ENCODE measurements around the gene PARD3. TPM values are rescaled to one million over a fixed set of nuclear protein-coding genes. Genes with fewer than 3 reads are reported as not detected.

The PARD3 gene
- total RNA-seq, 2 donors from 2014 or later = 32.0 to 61.9 TPM

DNA sequence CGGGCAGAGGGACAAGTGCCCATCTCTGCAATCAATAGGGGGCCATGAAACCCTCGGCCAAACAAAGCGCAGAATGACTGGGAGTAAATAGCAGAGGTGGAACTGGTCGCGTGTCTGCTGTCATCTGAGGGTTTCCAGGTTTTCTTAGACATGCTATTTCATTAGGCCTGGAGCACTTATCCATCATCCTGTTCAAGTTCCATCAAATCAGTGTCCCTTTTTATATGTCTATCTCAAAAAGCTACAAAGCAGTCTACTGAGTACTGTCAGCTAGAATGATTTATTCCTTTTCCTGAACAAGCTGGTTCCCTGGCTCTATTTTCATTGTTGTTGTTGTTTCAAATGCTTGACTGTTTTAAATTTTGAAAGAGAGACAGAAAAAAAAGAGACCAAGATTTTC lies 590.5 kb downstream of the PARD3 start:
- WGBS = 72% methylated on average over 5 of the region's 5 CpGs
- no peaks in the 10 kb centered on the region for H3K9me3 ChIP-seq

DNA sequence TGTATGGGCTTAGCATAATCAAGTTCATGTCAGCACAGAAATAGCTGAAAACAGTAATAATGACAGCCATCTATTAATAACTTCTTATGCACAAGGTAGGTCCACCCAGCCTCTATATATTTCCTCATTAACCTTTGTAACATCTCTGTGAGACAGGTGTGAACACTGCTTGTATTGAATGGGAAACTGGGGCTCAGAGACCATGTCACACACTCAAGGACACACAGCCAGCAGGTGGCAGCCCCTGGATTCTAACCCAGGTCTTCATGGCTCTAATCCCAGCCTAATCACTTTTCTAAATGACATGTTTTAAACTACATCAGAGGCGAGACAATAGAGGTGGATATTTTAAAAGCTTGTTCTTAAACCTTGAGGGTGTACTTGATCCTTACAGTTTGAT lies 591.4 kb downstream of the PARD3 start:
- no peaks in the 10 kb centered on the region for H3K9me3 ChIP-seq
- no peaks in the 10 kb centered on the region for H3K27me3 ChIP-seq (replicated peaks; ENCODE audit: insufficient read depth)
- TF ChIP-seq, protein P1, sequence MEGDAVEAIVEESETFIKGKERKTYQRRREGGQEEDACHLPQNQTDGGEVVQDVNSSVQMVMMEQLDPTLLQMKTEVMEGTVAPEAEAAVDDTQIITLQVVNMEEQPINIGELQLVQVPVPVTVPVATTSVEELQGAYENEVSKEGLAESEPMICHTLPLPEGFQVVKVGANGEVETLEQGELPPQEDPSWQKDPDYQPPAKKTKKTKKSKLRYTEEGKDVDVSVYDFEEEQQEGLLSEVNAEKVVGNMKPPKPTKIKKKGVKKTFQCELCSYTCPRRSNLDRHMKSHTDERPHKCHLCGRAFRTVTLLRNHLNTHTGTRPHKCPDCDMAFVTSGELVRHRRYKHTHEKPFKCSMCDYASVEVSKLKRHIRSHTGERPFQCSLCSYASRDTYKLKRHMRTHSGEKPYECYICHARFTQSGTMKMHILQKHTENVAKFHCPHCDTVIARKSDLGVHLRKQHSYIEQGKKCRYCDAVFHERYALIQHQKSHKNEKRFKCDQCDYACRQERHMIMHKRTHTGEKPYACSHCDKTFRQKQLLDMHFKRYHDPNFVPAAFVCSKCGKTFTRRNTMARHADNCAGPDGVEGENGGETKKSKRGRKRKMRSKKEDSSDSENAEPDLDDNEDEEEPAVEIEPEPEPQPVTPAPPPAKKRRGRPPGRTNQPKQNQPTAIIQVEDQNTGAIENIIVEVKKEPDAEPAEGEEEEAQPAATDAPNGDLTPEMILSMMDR (IDR thresholded peaks at IDR 0.05) = no peak
- no peak for TF ChIP-seq POLR2AphosphoS5 (IDR thresholded peaks at IDR 0.05)
- no peak for TF ChIP-seq POLR2A (IDR thresholded peaks at IDR 0.05)
- H3K36me3 ChIP-seq = no peaks in the 10 kb centered on the region
- no peak overlapping the region for H3K27ac ChIP-seq
- H3K4me1 ChIP-seq (replicated peaks) = no peaks in the 10 kb centered on the region
- DNase-seq (ENCODE audit: low spot score) = no peak
- H3K4me3 ChIP-seq = no peak overlapping the region
- 82% methylated on average over 1 of the region's 1 CpG for WGBS
- intact Hi-C loops (cut with DNase I) = no loop called here

More for the DNA sequence above, 590.5 kb downstream of the PARD3 start:
- Histone ChIP-seq H3K27me3 (replicated peaks; ENCODE audit: insufficient read depth) (no peaks in the 10 kb centered on the region), H3K4me1 (replicated peaks) (no peaks in the 10 kb centered on the region), H3K4me3 (no peak overlapping the region), H3K36me3 (no peaks in the 10 kb centered on the region), H3K27ac (no peak overlapping the region)
- no peak for DNase-seq (ENCODE audit: low spot score)
- intact Hi-C loops (cut with DNase I) = no loop called here
- TF ChIP-seq POLR2AphosphoS5 (IDR thresholded peaks at IDR 0.05) (no peak), POLR2A (IDR thresholded peaks at IDR 0.05) (no peak)
- TF ChIP-seq, protein P1 (IDR thresholded peaks at IDR 0.05) = no peak

DNA sequence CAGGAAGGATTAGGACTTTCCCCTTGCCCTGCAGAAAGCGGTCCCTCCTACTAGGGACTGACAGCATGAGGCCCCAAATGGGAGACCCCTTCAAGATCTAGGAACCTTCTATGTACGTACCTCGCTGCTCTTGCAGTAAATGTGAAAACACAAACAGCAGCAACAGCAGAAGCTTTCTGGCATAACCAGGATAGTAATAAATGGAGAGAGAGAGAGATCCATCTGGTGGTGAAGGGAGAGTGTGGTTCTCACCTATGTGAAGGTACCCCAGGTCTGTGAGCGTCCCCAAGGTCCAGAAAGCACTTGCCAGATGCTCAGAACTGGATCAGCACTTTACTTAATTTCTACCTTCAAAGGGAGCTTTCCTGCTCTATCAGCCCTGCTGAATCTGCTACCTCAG lies 592.7 kb downstream of the PARD3 start:
- WGBS = 93% methylated on average over 4 of the region's 4 CpGs
- H3K9me3 ChIP-seq = no peaks in the 10 kb centered on the region
- no peaks in the 10 kb centered on the region for H3K4me1 ChIP-seq (replicated peaks)
- intact Hi-C loops (cut with DNase I) = no loop called here
- H3K27ac ChIP-seq = no peak overlapping the region
- TF ChIP-seq POLR2AphosphoS5 (IDR thresholded peaks at IDR 0.05) = no peak
- no peak for TF ChIP-seq POLR2A (IDR thresholded peaks at IDR 0.05)
- TF ChIP-seq, protein P1 (IDR thresholded peaks at IDR 0.05) = no peak
- H3K4me3 ChIP-seq = no peak overlapping the region
- no peaks in the 10 kb centered on the region for H3K36me3 ChIP-seq
- no peaks in the 10 kb centered on the region for H3K27me3 ChIP-seq (replicated peaks; ENCODE audit: insufficient read depth)
- DNase-seq (ENCODE audit: low spot score) = no peak

DNA sequence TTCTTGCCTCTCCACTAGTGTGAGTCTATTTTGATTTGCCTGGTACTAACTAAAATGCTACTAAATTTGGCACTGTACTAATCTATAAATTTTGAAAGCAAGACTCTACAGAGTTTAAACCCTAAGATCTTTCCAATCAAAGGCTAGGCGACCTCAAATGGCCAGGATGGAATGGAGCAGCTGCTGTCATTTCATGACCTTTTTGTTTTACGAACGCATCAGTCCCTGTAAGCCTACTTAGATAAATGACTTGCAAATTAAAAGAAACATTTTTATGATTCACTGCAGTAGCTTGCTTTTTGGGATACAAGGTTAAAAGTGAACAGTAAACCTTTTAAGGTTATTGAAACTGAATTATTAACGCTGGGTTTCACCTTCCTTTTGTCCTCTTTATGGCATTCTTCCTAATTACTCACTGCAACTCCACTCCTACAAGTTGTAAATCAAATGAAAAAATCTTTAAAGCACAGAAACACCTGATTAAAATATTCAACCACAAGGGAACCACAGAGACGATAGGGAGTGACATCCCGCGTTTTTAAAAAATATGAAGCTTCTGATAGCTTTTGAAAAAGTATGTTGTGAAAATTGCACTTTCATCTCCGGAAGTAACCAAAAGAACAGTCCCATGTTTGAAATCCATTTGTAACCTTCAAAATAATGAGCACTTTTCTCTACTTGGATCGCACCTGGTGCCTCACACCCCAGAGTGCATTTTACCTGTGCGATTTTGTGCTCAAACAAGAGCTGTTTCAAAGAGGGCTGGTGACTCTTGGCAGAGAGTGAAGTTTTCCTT lies 595.1 kb downstream of the PARD3 start:
- no peaks in the 10 kb centered on the region for H3K9me3 ChIP-seq
- H3K4me1 ChIP-seq (replicated peaks) = no peaks in the 10 kb centered on the region
- H3K27ac ChIP-seq = no peak overlapping the region
- no peak overlapping the region for H3K4me3 ChIP-seq
- no peaks in the 10 kb centered on the region for H3K36me3 ChIP-seq
- DNase-seq (ENCODE audit: low spot score) = no peak
- no peaks in the 10 kb centered on the region for H3K27me3 ChIP-seq (replicated peaks; ENCODE audit: insufficient read depth)
- TF ChIP-seq, protein P1 (IDR thresholded peaks at IDR 0.05) = no peak
- no peak for TF ChIP-seq POLR2AphosphoS5 (IDR thresholded peaks at IDR 0.05)
- intact Hi-C loops (cut with DNase I) = no loop called here
- WGBS = 49% methylated on average over 10 of the region's 10 CpGs

DNA sequence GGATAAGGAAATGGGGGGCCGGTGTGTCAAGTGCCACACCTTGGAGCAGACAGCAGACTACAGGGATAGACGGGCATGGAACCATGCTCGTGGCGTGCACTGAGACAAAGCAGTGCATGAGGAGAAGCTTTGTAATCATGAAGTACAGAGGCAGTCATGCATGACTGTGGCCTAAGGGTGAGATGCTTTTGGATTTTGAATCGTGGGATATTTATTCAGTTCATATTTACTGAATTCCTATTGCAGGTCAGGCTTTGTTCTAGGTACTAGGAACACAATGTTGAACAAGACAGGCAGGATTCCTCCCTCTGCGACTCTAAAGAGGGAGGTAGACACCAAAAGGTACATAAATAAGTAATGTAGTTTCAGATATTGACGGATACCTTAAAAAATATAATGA lies 597.6 kb downstream of the PARD3 start:
- H3K27me3 ChIP-seq (replicated peaks; ENCODE audit: insufficient read depth) = no peaks in the 10 kb centered on the region
- no peaks in the 10 kb centered on the region for H3K36me3 ChIP-seq
- no peaks in the 10 kb centered on the region for H3K9me3 ChIP-seq
- TF ChIP-seq POLR2A (IDR thresholded peaks at IDR 0.05) (no peak), POLR2AphosphoS5 (IDR thresholded peaks at IDR 0.05) (no peak)
- TF ChIP-seq, protein P1 (IDR thresholded peaks at IDR 0.05) = no peak
- DNase-seq (ENCODE audit: low spot score) = no peak
- intact Hi-C loops (cut with DNase I) = no loop called here
- no peak overlapping the region for H3K4me3 ChIP-seq
- no peak overlapping the region for H3K27ac ChIP-seq
- H3K4me1 ChIP-seq (replicated peaks) = no peaks in the 10 kb centered on the region
- 40% methylated on average over 7 of the region's 7 CpGs for WGBS
